Neural progenitor cell (in vitro differentiated cells): Measurements from ENCODE around the gene TRIM32.

Source experiments
- EZH2 ChIP-seq: fragments of 200-600 bp; sonication (generic); IDR thresholded peaks from 2 replicates; pipeline ENCODE4 v1.6.1; 2017; ENCODE audit warnings: antibody characterized with exemption, mild to moderate bottlenecking, moderate library complexity
- TF ChIP-seq, protein P1 (sequence below): fragments of 200-600 bp; sonication (generic); IDR thresholded peaks from 2 replicates; pipeline ENCODE4 v1.5.1; 2017; ENCODE audit warnings: antibody characterized with exemption, mild to moderate bottlenecking

DNA sequence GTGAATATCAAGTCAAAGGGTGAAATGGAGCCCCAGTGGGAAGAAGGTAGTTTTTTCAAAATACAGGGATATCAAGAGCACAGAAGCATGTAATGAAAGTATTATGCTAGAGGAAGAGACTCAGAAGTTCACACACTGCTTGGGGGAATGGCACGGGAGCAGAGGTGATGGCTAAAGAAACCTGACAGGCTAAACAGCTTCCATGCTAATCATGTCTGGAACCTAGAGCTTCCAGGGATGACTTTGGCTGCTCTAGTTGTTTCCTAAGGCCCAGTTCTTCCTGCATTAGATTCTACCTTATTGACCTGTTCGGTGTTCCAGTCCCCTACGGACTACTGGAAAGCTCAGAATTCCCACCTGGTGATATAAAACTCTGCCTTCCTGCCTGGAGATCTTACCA lies 34.3 kb downstream of the TRIM32 start:
- no peak for TF ChIP-seq EZH2
- TF ChIP-seq, protein P1, sequence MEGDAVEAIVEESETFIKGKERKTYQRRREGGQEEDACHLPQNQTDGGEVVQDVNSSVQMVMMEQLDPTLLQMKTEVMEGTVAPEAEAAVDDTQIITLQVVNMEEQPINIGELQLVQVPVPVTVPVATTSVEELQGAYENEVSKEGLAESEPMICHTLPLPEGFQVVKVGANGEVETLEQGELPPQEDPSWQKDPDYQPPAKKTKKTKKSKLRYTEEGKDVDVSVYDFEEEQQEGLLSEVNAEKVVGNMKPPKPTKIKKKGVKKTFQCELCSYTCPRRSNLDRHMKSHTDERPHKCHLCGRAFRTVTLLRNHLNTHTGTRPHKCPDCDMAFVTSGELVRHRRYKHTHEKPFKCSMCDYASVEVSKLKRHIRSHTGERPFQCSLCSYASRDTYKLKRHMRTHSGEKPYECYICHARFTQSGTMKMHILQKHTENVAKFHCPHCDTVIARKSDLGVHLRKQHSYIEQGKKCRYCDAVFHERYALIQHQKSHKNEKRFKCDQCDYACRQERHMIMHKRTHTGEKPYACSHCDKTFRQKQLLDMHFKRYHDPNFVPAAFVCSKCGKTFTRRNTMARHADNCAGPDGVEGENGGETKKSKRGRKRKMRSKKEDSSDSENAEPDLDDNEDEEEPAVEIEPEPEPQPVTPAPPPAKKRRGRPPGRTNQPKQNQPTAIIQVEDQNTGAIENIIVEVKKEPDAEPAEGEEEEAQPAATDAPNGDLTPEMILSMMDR: no peak
